Mucosa of descending colon (tissue), 3 donors: ENCODE results near the gene KCNB1. TPM values are rescaled to one million over a fixed set of nuclear protein-coding genes. Genes with fewer than 3 reads are reported as not detected.

Experiments used
- ATAC-seq: fragments of 200-7000 bp; cut with Tn5 transposase; one replicate; pipeline ENCODE4 v1.9.1; 2020; ENCODE audit warnings: mild to moderate bottlenecking, moderate library complexity
- DNase-seq, 3 donors: peaks; one replicate each; pipeline ENCODE4 v3.0.0-alpha.2; 2020
- H3K36me3 ChIP-seq: fragments of 200-600 bp; one replicate; pipeline ENCODE4 v1.8.0; 2021; ENCODE audit warnings: low read depth, mild to moderate bottlenecking
- H3K4me1 ChIP-seq: fragments of 200-600 bp; one replicate; pipeline ENCODE4 v1.8.0; 2021; ENCODE audit warnings: low read depth, mild to moderate bottlenecking
- H3K4me3 ChIP-seq: fragments of 200-600 bp; one replicate; pipeline ENCODE4 v1.8.0; 2021; ENCODE audit warnings: mild to moderate bottlenecking
- H3K9me3 ChIP-seq: fragments of 200-600 bp; one replicate; pipeline ENCODE4 v1.8.0; 2021; ENCODE audit warnings: mild to moderate bottlenecking
- CTCF ChIP-seq: fragments of 200-600 bp; IDR thresholded peaks from one replicate; pipeline ENCODE4 v1.8.0; 2022; ENCODE audit warnings: antibody characterized with exemption, mild to moderate bottlenecking
- intact Hi-C, 2 donors: fragments of 100-400 bp; cut with DNase I in 1 of 2; cut with micrococcal nuclease in 1 of 2; formaldehyde crosslinking; loops; one replicate each; pipeline versions ENCODE4 v1.11.0 to v1.11.1; 2022; cut with DNase I, micrococcal nuclease
- total RNA-seq, 3 donors: library from RNA; stranded (reverse); fragmentation: NEBNext Ultra II Directional in 2 of 3; extraction: Animal tissue kit (Norgen Biotek cat#: 25700) in 2 of 3; gene quantifications; one replicate each; pipeline versions ENCODE4 v1.2.1 to v1.2.4, GENCODE V29; 2021 to 2023
- donor health status: DM: no; HTN: no; CAD: no; lungs with moderate emphysema.
- donor health status: DM: no; HTN: no; CAD: no.
- donor health status: DM: no; HTN: yes; CAD: no.

KCNB1 gene
- total RNA-seq, 3 donors from 2014 or later, result 0.46 to 14.6 (median 2.3) TPM

GRCh38 chr20:49323622-49324238 lies 158.7 kb downstream of the KCNB1 start:
- no peak for TF ChIP-seq CTCF
- DNase-seq, result peak in 1 of 3 donors; percentile 19
- no peaks in the 10 kb centered on the region for H3K4me1 ChIP-seq
- peak; percentile 72 for ATAC-seq
- no peak overlapping the region for H3K4me3 ChIP-seq
- intact Hi-C loops, result loop anchor here in 1 of 2 donors (10.0 kb wide), 1 partner anchor 281 kb away; no protein-coding TSS in a partner anchor
- no peaks in the 10 kb centered on the region for H3K9me3 ChIP-seq
- no peaks in the 10 kb centered on the region for H3K36me3 ChIP-seq

GRCh38 chr20:49320460-49320859 lies 162.0 kb downstream of the KCNB1 start:
- H3K4me1 ChIP-seq, result no peaks in the 10 kb centered on the region

GRCh38 chr20:49319208-49319809 lies 163.2 kb downstream of the KCNB1 start:
- Histone ChIP-seq H3K4me1 (no peaks in the 10 kb centered on the region), H3K9me3 (no peaks in the 10 kb centered on the region), H3K4me3 (no peak overlapping the region), H3K36me3 (no peaks in the 10 kb centered on the region)
- intact Hi-C loops, result no loop called here
- no peak for ATAC-seq
- no peak for DNase-seq
- TF ChIP-seq CTCF, result no peak

More at GRCh38 chr20:49320460-49320859, 162.0 kb downstream of the KCNB1 start:
- Histone ChIP-seq H3K36me3 (no peaks in the 10 kb centered on the region), H3K4me3 (no peak overlapping the region), H3K9me3 (no peaks in the 10 kb centered on the region)
- no peak for TF ChIP-seq CTCF
- no peak for DNase-seq
- intact Hi-C loops, result loop anchor here in 1 of 2 donors (10.0 kb wide), 1 partner anchor 284 kb away; no protein-coding TSS in a partner anchor
- ATAC-seq, result no peak

- intact Hi-C loops, result no loop called here
- Histone ChIP-seq H3K4me3 (no peak overlapping the region), H3K36me3 (no peaks in the 10 kb centered on the region), H3K4me1 (no peaks in the 10 kb centered on the region), H3K9me3 (no peaks in the 10 kb centered on the region)
- DNase-seq, result no peak
- no peak for ATAC-seq
- TF ChIP-seq CTCF, result no peak
Observed at GRCh38 chr20:49318430-49319207, 163.8 kb downstream of the KCNB1 start.

GRCh38 chr20:49318091-49318429 lies 164.4 kb downstream of the KCNB1 start:
- H3K4me3 ChIP-seq, result no peak overlapping the region
- TF ChIP-seq CTCF, result no peak
- intact Hi-C loops, result no loop called here
- DNase-seq (no peak), ATAC-seq (no peak)
- H3K36me3 ChIP-seq, result no peaks in the 10 kb centered on the region
- H3K9me3 ChIP-seq, result no peaks in the 10 kb centered on the region
- H3K4me1 ChIP-seq, result no peaks in the 10 kb centered on the region
